Hepatocyte (in vitro differentiated cells): Measurements from ENCODE around the gene HNRNPDL.

ENCODE experiments used
- CTCF ChIP-seq: fragments of 200-600 bp; sonication (generic); IDR thresholded peaks from 2 replicates; pipeline ENCODE4 v1.5.1; 2016; ENCODE audit warnings: antibody characterized with exemption, mild to moderate bottlenecking; ENCODE audit not compliant: poor library complexity
- EZH2 ChIP-seq: fragments of 200-600 bp; sonication (generic); IDR thresholded peaks from 2 replicates; pipeline ENCODE4 v1.6.1; 2016; ENCODE audit warnings: antibody characterized with exemption, mild to moderate bottlenecking, borderline replicate concordance
- EZH2phosphoT487 ChIP-seq: fragments of 200-600 bp; sonication (generic); IDR thresholded peaks from one replicate; pipeline ENCODE4 v1.6.1; 2018; ENCODE audit warnings: antibody characterized with exemption, mild to moderate bottlenecking, low read depth, moderate library complexity; ENCODE audit not compliant: unreplicated experiment, severe bottlenecking

GRCh38 chr4:82403725-82404124 lies 26.5 kb downstream of the HNRNPDL start:
- TF ChIP-seq CTCF (no peak), EZH2 (no peak), EZH2phosphoT487 (no peak)
